GM12878 (cell line): ENCODE measurements around the gene CDH7. TPM values are rescaled to one million over a fixed set of nuclear protein-coding genes. Genes with fewer than 3 reads are reported as not detected.

ENCODE experiments used
- ATAC-seq: fragments of 200-7000 bp; cut with Tn5 transposase; 3 replicates; pipeline ENCODE4 v1.9.1; 2020; ENCODE audit warnings: mild to moderate bottlenecking, moderate library complexity
- BruUV-seq: library from RNA; stranded (reverse); fragments of 400-500 nt; replicated peaks from 2 replicates; lab custom pipeline; 2021; lab: Mats Ljungman, UMichigan
- CTCF ChIA-PET: fragments of 300-600 bp; sonication (Branson Sonifier 250); formaldehyde crosslinking; extraction: SDS; loops from one replicate; lab custom pipeline; 2021; ENCODE audit warnings: inconsistent platforms; lab: Yijun Ruan, JAX
- POLR2A ChIA-PET: fragments of 350-600 bp; formaldehyde crosslinking; extraction: SDS; loops from one replicate; lab custom pipeline; 2021; ENCODE audit warnings: inconsistent platforms; lab: Charles Lee
- RAD21 ChIA-PET: fragments of 300-600 bp; sonication (Branson Sonifier 250); formaldehyde crosslinking; loops from one replicate; lab custom pipeline; 2023; ENCODE audit warnings: antibody characterized with exemption; ENCODE audit not compliant: unreplicated experiment; lab: Charles Lee
- SMC1A ChIA-PET: fragments of 300-600 bp; sonication (Branson Sonifier 250); formaldehyde crosslinking; loops from one replicate; lab custom pipeline; 2023; ENCODE audit not compliant: unreplicated experiment, uncharacterized antibody; lab: Charles Lee
- DNase-seq: peaks from one replicate; pipeline ENCODE4 v3.0.0-alpha.2; 2011; ENCODE audit warnings: low read depth, low spot score
- FAIRE-seq: peaks from 3 replicates; lab custom pipeline; 2011; peaks lifted over from hg19 to GRCh38; lab: Jason Lieb, UNC
- H2AFZ ChIP-seq: 2 replicates; pipeline ENCODE4 v1.6.0; 2011; ENCODE audit warnings: low read depth, low read length, control low read depth; ENCODE audit not compliant: control insufficient read depth
- H3K27ac ChIP-seq: 2 replicates; pipeline ENCODE4 v1.5.1; 2011; ENCODE audit warnings: control low read depth; ENCODE audit not compliant: control insufficient read depth, insufficient read depth
- H3K27me3 ChIP-seq, 2 experiments: replicated peaks in 1 of 2; 2 replicates each; pipeline versions ENCODE4 v1.6.0 to v1.6.1; 2011; ENCODE audit warnings: low read length in 1 of 2; ENCODE audit not compliant: control insufficient read depth in 2 of 2, insufficient read depth in 2 of 2
- H3K36me3 ChIP-seq, 2 experiments: 2 replicates each; pipeline ENCODE4 v1.5.1; 2011; ENCODE audit warnings: low read length in 1 of 2; ENCODE audit not compliant: control insufficient read depth in 2 of 2, insufficient read depth in 2 of 2
- H3K4me1 ChIP-seq: 2 replicates; pipeline ENCODE4 v1.6.1; 2011; ENCODE audit warnings: mild to moderate bottlenecking, low read length, moderate library complexity, mixed read lengths; ENCODE audit not compliant: control insufficient read depth, insufficient read depth
- H3K4me2 ChIP-seq: 2 replicates; pipeline ENCODE4 v1.6.0; 2011; ENCODE audit warnings: control low read depth; ENCODE audit not compliant: control insufficient read depth, insufficient read depth
- H3K4me3 ChIP-seq: fragments of 200-600 bp; sonication (generic); 2 replicates; pipeline ENCODE4 v1.5.1; 2016
- H3K79me2 ChIP-seq: 2 replicates; pipeline ENCODE4 v1.6.0; 2011; ENCODE audit warnings: low read length; ENCODE audit not compliant: control insufficient read depth, insufficient read depth
- H3K9ac ChIP-seq: 2 replicates; pipeline ENCODE4 v1.8.0; 2011; ENCODE audit warnings: low read length, control low read depth, mixed read lengths; ENCODE audit not compliant: control insufficient read depth, insufficient read depth
- H3K9me3 ChIP-seq: replicated peaks from 3 replicates; pipeline ENCODE4 v1.5.1; 2011; ENCODE audit warnings: mild to moderate bottlenecking, low read length; ENCODE audit not compliant: control insufficient read depth, insufficient read depth
- H4K20me1 ChIP-seq: 2 replicates; pipeline ENCODE4 v1.6.0; 2011; ENCODE audit not compliant: control insufficient read depth, insufficient read depth
- ASH2L ChIP-seq: fragments of 300-600, 200-600 bp; sonication (generic); IDR thresholded peaks from 2 replicates; pipeline ENCODE4 v1.6.1; 2017; ENCODE audit warnings: low read depth, mild to moderate bottlenecking, borderline replicate concordance
- BCL3 ChIP-seq: IDR thresholded peaks from 2 replicates; pipeline ENCODE4 v1.6.1; 2011; ENCODE audit warnings: borderline replicate concordance, low read depth, mild to moderate bottlenecking, moderate library complexity, low read length; ENCODE audit not compliant: insufficient read depth, poor library complexity, severe bottlenecking
- CBFB ChIP-seq: IDR thresholded peaks from 2 replicates; pipeline ENCODE4 v1.6.1; 2016; ENCODE audit warnings: antibody characterized with exemption, low read depth
- CHD1 ChIP-seq: IDR thresholded peaks from 2 replicates; pipeline ENCODE4 v1.6.1; 2012; ENCODE audit warnings: low read depth, low read length, improper control_type of control experiment
- MLLT1 ChIP-seq: fragments of 450-650 bp; IDR thresholded peaks from 2 replicates; pipeline ENCODE4 v1.6.1; 2016; ENCODE audit warnings: mild to moderate bottlenecking
- MTA3 ChIP-seq: IDR thresholded peaks from 2 replicates; pipeline ENCODE4 v1.6.1; 2012; ENCODE audit warnings: low read length, inconsistent platforms, borderline replicate concordance
- NR2C1 ChIP-seq: fragments of 450-650 bp; IDR thresholded peaks from 2 replicates; pipeline ENCODE4 v1.6.1; 2017; ENCODE audit warnings: antibody characterized with exemption, mild to moderate bottlenecking, moderate library complexity
- RELA ChIP-seq: fragments of 450-650 bp; IDR thresholded peaks from 2 replicates; pipeline ENCODE4 v1.8.0; 2014; ENCODE audit warnings: borderline replicate concordance; ENCODE audit not compliant: partially characterized antibody
- SUPT20H ChIP-seq: IDR thresholded peaks from 2 replicates; pipeline ENCODE4 v1.6.1; 2011; ENCODE audit warnings: low read depth, mild to moderate bottlenecking, low read length, moderate library complexity, borderline replicate concordance; ENCODE audit not compliant: control insufficient read depth
- TBL1XR1 ChIP-seq: IDR thresholded peaks from 2 replicates; pipeline ENCODE4 v1.6.1; 2012; ENCODE audit warnings: low read depth, low read length, improper control_type of control experiment
- WRNIP1 ChIP-seq: IDR thresholded peaks from 2 replicates; pipeline ENCODE4 v1.6.1; 2011; ENCODE audit warnings: low read depth, low read length, improper control_type of control experiment, borderline replicate concordance
- WGBS: methylation state at CpG from one replicate; pipeline ENCODE4 v1.1.6; 2016; ENCODE audit warnings: low lambda C conversion rate; ENCODE audit not compliant: insufficient replicate concordance, insufficient coverage; ENCODE audit errors: missing lambda C conversion rate; 5-methylcytosine and 5-hydroxymethylcytosine counted together
- in situ Hi-C: fragments of 300-500 bp; cut with MboI; formaldehyde crosslinking; loops from 9 replicates; pipeline ENCODE4 v1.14.3; 2018; ENCODE audit warnings: mixed read lengths
- intact Hi-C: fragments of 100-400 bp; cut with micrococcal nuclease; formaldehyde crosslinking; loops from one replicate; pipeline ENCODE4 v1.14.2; 2022; ENCODE audit not compliant: unreplicated experiment
- polyA plus RNA-seq, 11 experiments: library from polyadenylated mRNA; depleted of rRNA in 4 of 11; unstranded in 6 of 11; stranded (reverse) in 5 of 11; fragments of >200 nt; fragmentation: Nextera tagmentation in 4 of 11; fragmentation: Illumina TruSeq in 1 of 11; extraction: Ambion mirVana in 4 of 11; extraction: Trizol in 1 of 11; gene quantifications; 1 replicate in 1 of 11; 2 replicates in 10 of 11; pipeline versions ENCODE4 v1.2.1 to v1.2.3, GENCODE V29; 2011 to 2016; ENCODE audit warnings: inconsistent platforms in 2 of 11, missing spikeins in 2 of 11, low read depth in 1 of 11
- total RNA-seq, 4 experiments: library from RNA; depleted of rRNA in 3 of 4; stranded (reverse); fragments of >200 nt in 3 of 4; fragmentation: Illumina TruSeq in 1 of 4; extraction: Trizol in 1 of 4; gene quantifications; 2 replicates each; pipeline versions ENCODE4 v1.2.1 to v1.2.3, GENCODE V29; 2013 to 2021
- TF ChIP-seq, protein P1 (sequence below): fragments of 450-650 bp; IDR thresholded peaks from 2 replicates; pipeline ENCODE4 v1.6.1; 2018; ENCODE audit warnings: borderline replicate concordance, mild to moderate bottlenecking; ENCODE audit not compliant: partially characterized antibody

CDH7 gene
- total and polyA plus RNA-seq, 10 of the 15 experiments (the other 5 are each of a cell fraction or from before 2014, with no cell fraction given) = 0.03 TPM; not detected in 9

DNA sequence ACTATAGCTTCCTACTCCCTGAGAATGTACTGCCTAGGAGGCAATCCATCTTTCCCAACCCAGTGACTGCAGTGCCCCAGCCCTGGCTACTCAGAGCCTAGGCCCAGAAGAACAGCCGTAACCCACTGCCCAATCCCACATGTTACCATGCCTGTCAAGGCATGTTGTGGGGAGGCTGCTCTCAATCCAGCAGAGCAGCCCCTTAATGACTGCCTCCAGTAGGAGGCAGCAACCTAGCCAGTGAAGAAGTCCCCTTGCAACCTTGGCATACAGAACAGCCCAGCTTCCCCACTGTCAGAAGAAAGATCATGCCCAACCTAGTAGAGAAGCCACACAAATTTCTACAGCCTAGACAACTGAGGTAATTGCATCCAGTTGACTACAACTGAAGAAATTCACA, 44.2 kb upstream of the CDH7 start:
- Histone ChIP-seq H3K27me3 (no peaks in the 10 kb centered on the region), H3K9me3 (no peaks in the 10 kb centered on the region), H3K4me1 (no peaks in the 10 kb centered on the region), H3K27ac (no peak overlapping the region), H3K4me3 (no peak overlapping the region), H3K36me3 (no peaks in the 10 kb centered on the region), H2AFZ (no peak overlapping the region), H3K4me2 (no peak overlapping the region), H3K79me2 (no peaks in the 10 kb centered on the region), H4K20me1 (no peaks in the 10 kb centered on the region), H3K9ac (no peak overlapping the region)
- WGBS = 50% methylated on average over 1 of the region's 1 CpG
- ChIA-PET RAD21 (no interaction called here), SMC1A (no interaction called here), CTCF (interaction anchor here (0.7 to 1.4 kb wide), 2 partner anchors 84 to 238 kb away, joined by 3 read pairs; no protein-coding TSS in a partner anchor), POLR2A (no interaction called here)
- no TSS peak for BruUV-seq
- TF ChIP-seq SUPT20H (no peak), CHD1 (no peak), RELA (no peak), MTA3 (no peak), MLLT1 (no peak), BCL3 (no peak), ASH2L (no peak), TBL1XR1 (no peak), WRNIP1 (no peak), CBFB (no peak), NR2C1 (no peak)
- TF ChIP-seq, protein P1, sequence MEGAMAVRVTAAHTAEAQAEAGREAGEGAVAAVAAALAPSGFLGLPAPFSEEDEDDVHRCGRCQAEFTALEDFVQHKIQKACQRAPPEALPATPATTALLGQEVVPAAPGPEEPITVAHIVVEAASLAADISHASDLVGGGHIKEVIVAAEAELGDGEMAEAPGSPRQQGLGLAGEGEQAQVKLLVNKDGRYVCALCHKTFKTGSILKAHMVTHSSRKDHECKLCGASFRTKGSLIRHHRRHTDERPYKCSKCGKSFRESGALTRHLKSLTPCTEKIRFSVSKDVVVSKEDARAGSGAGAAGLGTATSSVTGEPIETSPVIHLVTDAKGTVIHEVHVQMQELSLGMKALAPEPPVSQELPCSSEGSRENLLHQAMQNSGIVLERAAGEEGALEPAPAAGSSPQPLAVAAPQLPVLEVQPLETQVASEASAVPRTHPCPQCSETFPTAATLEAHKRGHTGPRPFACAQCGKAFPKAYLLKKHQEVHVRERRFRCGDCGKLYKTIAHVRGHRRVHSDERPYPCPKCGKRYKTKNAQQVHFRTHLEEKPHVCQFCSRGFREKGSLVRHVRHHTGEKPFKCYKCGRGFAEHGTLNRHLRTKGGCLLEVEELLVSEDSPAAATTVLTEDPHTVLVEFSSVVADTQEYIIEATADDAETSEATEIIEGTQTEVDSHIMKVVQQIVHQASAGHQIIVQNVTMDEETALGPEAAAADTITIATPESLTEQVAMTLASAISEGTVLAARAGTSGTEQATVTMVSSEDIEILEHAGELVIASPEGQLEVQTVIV = no peak
- no peak for FAIRE-seq
- intact Hi-C loops = no loop called here
- no peak for DNase-seq
- in situ Hi-C loops = no loop called here
- no peak for ATAC-seq
